Neural progenitor cell (in vitro differentiated cells): ENCODE data around the gene IRF1. TPM values are rescaled to one million over a fixed set of nuclear protein-coding genes. Genes with fewer than 3 reads are reported as not detected.

Experiments used
- DNase-seq: peaks from one replicate; pipeline ENCODE4 v3.0.0-alpha.2; 2016; ENCODE audit warnings: low spot score
- H2AFZ ChIP-seq: fragments of 200-600 bp; sonication (generic); replicated peaks from 2 replicates; pipeline ENCODE4 v1.6.1; 2016; ENCODE audit warnings: antibody characterized with exemption
- H3F3A ChIP-seq: fragments of 200-600 bp; sonication (generic); 2 replicates; pipeline ENCODE4 v1.6.1; 2016; ENCODE audit warnings: antibody characterized with exemption, low read depth
- H3K27ac ChIP-seq: fragments of 200-600 bp; sonication (generic); 2 replicates; pipeline ENCODE4 v1.5.1; 2016; ENCODE audit warnings: mild to moderate bottlenecking
- H3K27me3 ChIP-seq: fragments of 200-600 bp; sonication (generic); 2 replicates; pipeline ENCODE4 v1.6.1; 2016; ENCODE audit warnings: mild to moderate bottlenecking, moderate library complexity
- H3K36me3 ChIP-seq: fragments of 200-600 bp; sonication (generic); 2 replicates; pipeline ENCODE4 v1.5.1; 2016
- H3K4me1 ChIP-seq: fragments of 200-600 bp; sonication (generic); 2 replicates; pipeline ENCODE4 v1.6.1; 2016; ENCODE audit warnings: mixed run types
- H3K4me2 ChIP-seq: fragments of 200-600 bp; sonication (generic); 2 replicates; pipeline ENCODE4 v1.6.1; 2016
- H3K4me3 ChIP-seq: fragments of 200-600 bp; sonication (generic); 2 replicates; pipeline ENCODE4 v1.5.1; 2016
- H3K79me2 ChIP-seq: fragments of 200-600 bp; sonication (generic); 2 replicates; pipeline ENCODE4 v1.6.1; 2016; ENCODE audit warnings: low read depth
- H3K9ac ChIP-seq: fragments of 200-600 bp; sonication (generic); 2 replicates; pipeline ENCODE4 v1.6.1; 2016
- H3K9me3 ChIP-seq: fragments of 200-600 bp; sonication (generic); 2 replicates; pipeline ENCODE4 v1.5.1; 2016; ENCODE audit warnings: low read depth
- H4K20me1 ChIP-seq: fragments of 200-600 bp; sonication (generic); 2 replicates; pipeline ENCODE4 v1.6.1; 2016; ENCODE audit warnings: low read depth
- H3K27ac Mint-ChIP-seq: 3 replicates; pipeline ENCODE4 v1.8.0; 2021; ENCODE audit warnings: mixed read lengths
- H3K27me3 Mint-ChIP-seq: 2 replicates; pipeline ENCODE4 v1.8.0; 2022; ENCODE audit warnings: low read depth, mild to moderate bottlenecking, inconsistent platforms, moderate library complexity, mixed read lengths; ENCODE audit not compliant: insufficient read depth
- H3K36me3 Mint-ChIP-seq: 3 replicates; pipeline ENCODE4 v1.8.0; 2021; ENCODE audit warnings: mixed read lengths
- H3K4me1 Mint-ChIP-seq: 3 replicates; pipeline ENCODE4 v1.8.0; 2021; ENCODE audit warnings: mixed read lengths
- H3K4me3 Mint-ChIP-seq: 3 replicates; pipeline ENCODE4 v1.8.0; 2021; ENCODE audit warnings: mild to moderate bottlenecking, moderate library complexity, mixed read lengths
- H3K9me3 Mint-ChIP-seq: 3 replicates; pipeline ENCODE4 v1.8.0; 2020; ENCODE audit warnings: mixed read lengths
- EZH2 ChIP-seq: fragments of 200-600 bp; sonication (generic); IDR thresholded peaks from 2 replicates; pipeline ENCODE4 v1.6.1; 2017; ENCODE audit warnings: antibody characterized with exemption, mild to moderate bottlenecking, moderate library complexity
- EZH2phosphoT487 ChIP-seq: fragments of 200-600 bp; sonication (generic); IDR thresholded peaks from 2 replicates; pipeline ENCODE4 v1.6.1; 2017; ENCODE audit warnings: antibody characterized with exemption
- total RNA-seq: library from RNA; depleted of rRNA; stranded (reverse); fragments of >200 nt; gene quantifications from 2 replicates; pipeline ENCODE4 v1.2.3, GENCODE V29; 2015; ENCODE audit warnings: low replicate concordance
- TF ChIP-seq, protein P1 (sequence below): fragments of 200-600 bp; sonication (generic); IDR thresholded peaks from 2 replicates; pipeline ENCODE4 v1.5.1; 2017; ENCODE audit warnings: antibody characterized with exemption, mild to moderate bottlenecking

IRF1 gene
- total RNA-seq, 1 donor from 2014 or later = 7.1 TPM

DNA sequence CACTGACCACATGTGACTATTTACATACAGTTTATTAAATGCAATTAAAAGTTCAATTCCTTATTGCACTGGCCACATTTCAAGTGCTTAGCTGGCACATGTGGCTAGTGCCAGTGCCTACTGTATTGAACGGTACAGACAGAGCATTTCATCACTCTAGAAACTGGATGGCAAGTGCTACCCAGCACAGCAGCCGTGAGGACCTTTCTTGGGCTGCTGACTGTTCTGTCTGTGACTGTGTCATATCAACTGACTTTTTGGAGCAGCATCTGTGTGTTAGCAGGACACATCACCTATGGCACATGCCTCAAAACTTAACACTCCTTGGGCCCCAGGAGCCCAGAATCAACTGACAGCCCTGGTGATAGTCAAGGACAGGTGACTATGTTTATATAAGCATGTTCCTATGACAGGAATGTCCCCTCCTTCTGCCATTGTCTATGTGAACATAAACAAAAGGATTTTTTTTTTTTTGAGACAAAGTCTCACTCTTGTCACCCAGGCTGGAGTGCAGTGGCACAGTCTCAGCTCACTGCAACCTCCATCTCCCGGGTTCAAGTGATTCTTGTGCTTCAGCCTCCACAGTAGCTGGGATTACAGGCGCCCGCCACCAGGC is 8.9 kb downstream of the IRF1 start:
- TF ChIP-seq EZH2phosphoT487 (no peak), EZH2 (no peak)
- TF ChIP-seq, protein P1, sequence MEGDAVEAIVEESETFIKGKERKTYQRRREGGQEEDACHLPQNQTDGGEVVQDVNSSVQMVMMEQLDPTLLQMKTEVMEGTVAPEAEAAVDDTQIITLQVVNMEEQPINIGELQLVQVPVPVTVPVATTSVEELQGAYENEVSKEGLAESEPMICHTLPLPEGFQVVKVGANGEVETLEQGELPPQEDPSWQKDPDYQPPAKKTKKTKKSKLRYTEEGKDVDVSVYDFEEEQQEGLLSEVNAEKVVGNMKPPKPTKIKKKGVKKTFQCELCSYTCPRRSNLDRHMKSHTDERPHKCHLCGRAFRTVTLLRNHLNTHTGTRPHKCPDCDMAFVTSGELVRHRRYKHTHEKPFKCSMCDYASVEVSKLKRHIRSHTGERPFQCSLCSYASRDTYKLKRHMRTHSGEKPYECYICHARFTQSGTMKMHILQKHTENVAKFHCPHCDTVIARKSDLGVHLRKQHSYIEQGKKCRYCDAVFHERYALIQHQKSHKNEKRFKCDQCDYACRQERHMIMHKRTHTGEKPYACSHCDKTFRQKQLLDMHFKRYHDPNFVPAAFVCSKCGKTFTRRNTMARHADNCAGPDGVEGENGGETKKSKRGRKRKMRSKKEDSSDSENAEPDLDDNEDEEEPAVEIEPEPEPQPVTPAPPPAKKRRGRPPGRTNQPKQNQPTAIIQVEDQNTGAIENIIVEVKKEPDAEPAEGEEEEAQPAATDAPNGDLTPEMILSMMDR = no peak
- Histone ChIP-seq H3K4me1 (no peaks in the 10 kb centered on the region), H3K36me3 (no peaks in the 10 kb centered on the region), H3K27ac (no peak overlapping the region), H3K4me3 (no peak overlapping the region), H3K9ac (no peak overlapping the region), H3K27me3 (no peaks in the 10 kb centered on the region), H3F3A (no peaks in the 10 kb centered on the region), H4K20me1 (no peaks in the 10 kb centered on the region), H3K4me2 (no peak overlapping the region), H2AFZ (no peak overlapping the region), H3K9me3 (no peaks in the 10 kb centered on the region), H3K79me2 (no peaks in the 10 kb centered on the region)
- H3K36me3 Mint-ChIP-seq = peaks cover 4% of the 10 kb centered on the region
- H3K27ac Mint-ChIP-seq = no peak overlapping the region
- no peak for DNase-seq
- H3K27me3 Mint-ChIP-seq = peaks cover 2% of the 10 kb centered on the region
- H3K9me3 Mint-ChIP-seq = no peaks in the 10 kb centered on the region
- no peak overlapping the region for H3K4me3 Mint-ChIP-seq
- H3K4me1 Mint-ChIP-seq = no peaks in the 10 kb centered on the region

DNA sequence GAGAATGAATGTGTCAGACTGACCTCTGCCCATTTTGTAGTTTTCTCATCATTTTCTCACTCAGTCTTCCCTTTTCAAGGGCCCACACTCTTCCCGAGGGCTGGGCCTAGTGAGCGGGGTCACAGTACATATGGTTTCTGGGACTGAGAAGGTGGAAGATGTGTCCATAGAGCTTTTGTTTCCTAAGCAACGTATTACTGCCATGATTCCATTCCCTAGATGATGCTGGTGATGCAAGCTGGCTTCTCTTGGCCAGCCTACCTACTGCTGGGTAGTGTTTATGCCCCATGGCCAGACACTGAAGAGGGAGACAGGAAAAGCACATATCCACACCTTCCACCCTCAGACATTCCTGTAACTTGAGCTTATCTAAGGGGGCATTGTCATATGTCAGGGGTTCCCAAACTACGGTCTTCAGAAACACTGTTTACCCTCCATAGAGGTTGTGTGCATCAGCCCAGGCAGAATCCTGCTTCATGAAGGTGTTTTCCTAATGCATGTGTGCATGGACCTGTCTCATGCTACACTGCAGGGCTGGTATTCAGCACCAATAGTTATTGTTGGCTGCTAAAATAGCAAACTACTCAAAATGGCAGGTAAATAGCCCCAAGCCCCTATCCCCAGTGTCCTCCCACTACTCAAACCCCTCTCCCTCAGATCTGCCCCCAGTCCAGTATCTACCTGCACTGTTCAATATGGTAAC is 9.5 kb downstream of the IRF1 start:
- Histone ChIP-seq H3K79me2 (no peaks in the 10 kb centered on the region), H3K4me3 (no peak overlapping the region), H3K27ac (no peak overlapping the region), H2AFZ (no peak overlapping the region), H3K9ac (no peak overlapping the region), H3K36me3 (no peaks in the 10 kb centered on the region), H3K9me3 (no peaks in the 10 kb centered on the region), H3K4me2 (no peak overlapping the region), H4K20me1 (no peaks in the 10 kb centered on the region), H3K27me3 (no peaks in the 10 kb centered on the region), H3K4me1 (no peaks in the 10 kb centered on the region), H3F3A (no peaks in the 10 kb centered on the region)
- H3K36me3 Mint-ChIP-seq = peaks cover 4% of the 10 kb centered on the region
- H3K4me1 Mint-ChIP-seq = no peaks in the 10 kb centered on the region
- H3K9me3 Mint-ChIP-seq = no peaks in the 10 kb centered on the region
- TF ChIP-seq EZH2phosphoT487 (no peak), EZH2 (no peak)
- TF ChIP-seq, protein P1 = no peak
- no peak overlapping the region for H3K4me3 Mint-ChIP-seq
- H3K27me3 Mint-ChIP-seq = peaks cover 3% of the 10 kb centered on the region
- H3K27ac Mint-ChIP-seq = no peak overlapping the region
- no peak for DNase-seq

DNA sequence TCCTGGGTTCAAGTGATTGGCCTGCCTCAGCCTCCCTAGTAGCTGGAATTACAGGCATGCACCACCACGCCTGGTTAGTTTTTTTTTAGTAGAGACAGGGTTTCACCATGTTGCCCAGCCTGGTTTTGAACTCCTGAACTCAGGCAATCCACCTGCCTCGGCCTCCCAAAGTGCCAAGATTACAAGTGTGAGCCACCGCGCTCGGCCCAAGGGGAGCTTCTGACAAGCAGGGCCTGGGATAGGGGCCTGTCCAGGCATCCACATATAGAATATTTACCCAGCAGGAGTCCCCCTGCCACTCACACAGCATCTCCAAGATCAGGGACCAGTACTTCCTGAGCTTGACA is 10.1 kb downstream of the IRF1 start:
- H3K27ac ChIP-seq = no peak overlapping the region
- H3F3A ChIP-seq = no peaks in the 10 kb centered on the region
- no peaks in the 10 kb centered on the region for H3K9me3 Mint-ChIP-seq
- H3K27me3 ChIP-seq = no peaks in the 10 kb centered on the region
- peaks cover 3% of the 10 kb centered on the region for H3K27me3 Mint-ChIP-seq
- H3K79me2 ChIP-seq = no peaks in the 10 kb centered on the region
- no peak for DNase-seq
- no peak overlapping the region for H3K27ac Mint-ChIP-seq
- H3K9me3 ChIP-seq = no peaks in the 10 kb centered on the region
- H3K36me3 ChIP-seq = no peaks in the 10 kb centered on the region
- H2AFZ ChIP-seq = no peak overlapping the region
- H3K9ac ChIP-seq = no peak overlapping the region
- H3K36me3 Mint-ChIP-seq = peaks cover 4% of the 10 kb centered on the region
- no peak overlapping the region for H3K4me3 ChIP-seq
- no peak for TF ChIP-seq EZH2
- TF ChIP-seq, protein P1 = no peak
- no peak for TF ChIP-seq EZH2phosphoT487
- H4K20me1 ChIP-seq = no peaks in the 10 kb centered on the region
- H3K4me1 Mint-ChIP-seq = no peaks in the 10 kb centered on the region
- no peak overlapping the region for H3K4me3 Mint-ChIP-seq
- H3K4me1 ChIP-seq = no peaks in the 10 kb centered on the region
- no peak overlapping the region for H3K4me2 ChIP-seq
